M059J (cell line): ENCODE data around the gene SMNDC1. TPM values are rescaled to one million over a fixed set of nuclear protein-coding genes. Genes with fewer than 3 reads are reported as not detected.

Source experiments
- DNase-seq: peaks from one replicate; pipeline ENCODE4 v3.0.0-alpha.2; 2012; ENCODE audit warnings: low read depth
- total RNA-seq: library from RNA; depleted of rRNA; stranded (reverse); fragments of >200 nt; shearing (Covaris generic); gene quantifications from 2 replicates; pipeline ENCODE4 v1.2.3, GENCODE V29; 2014

The SMNDC1 gene
- total RNA-seq, 1 experiment from 2014 or later = 13.3 TPM

GRCh38 chr10:110327262-110327914 lies 22.7 kb upstream of the SMNDC1 start:
- DNase-seq = peak; percentile 34

DNA sequence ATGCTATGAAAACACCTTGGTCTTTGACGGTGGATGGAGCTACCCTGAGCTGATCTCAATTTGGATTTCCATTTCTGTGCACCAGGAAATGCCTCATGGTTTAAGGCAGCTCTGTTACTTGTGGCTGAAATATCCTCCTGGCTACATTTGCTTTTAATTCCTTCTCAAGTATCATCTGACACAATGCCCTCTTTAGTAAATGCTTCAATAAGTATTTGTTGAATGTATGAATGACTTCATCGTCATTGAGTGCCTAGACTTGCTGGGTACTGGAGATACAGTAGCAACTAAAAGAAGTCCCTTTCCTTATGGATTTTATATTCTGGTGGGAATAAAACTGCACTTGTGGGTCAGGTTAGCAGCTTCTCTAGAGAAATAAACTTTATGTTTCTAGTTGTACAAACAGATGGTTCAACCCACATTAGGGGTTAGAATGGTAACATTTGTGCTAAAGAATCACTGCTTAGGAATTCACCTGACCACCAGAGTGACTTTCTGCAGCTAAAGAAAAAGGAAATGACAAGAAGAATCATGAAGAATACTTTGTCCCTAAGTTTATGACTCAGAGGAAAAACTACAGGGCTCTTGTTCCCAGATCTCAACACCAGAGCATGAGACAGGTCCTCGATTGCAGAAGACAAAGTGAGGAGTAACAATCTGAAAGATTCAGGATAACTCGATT lies 21.8 kb upstream of the SMNDC1 start:
- DNase-seq = peak; percentile 94

DNA sequence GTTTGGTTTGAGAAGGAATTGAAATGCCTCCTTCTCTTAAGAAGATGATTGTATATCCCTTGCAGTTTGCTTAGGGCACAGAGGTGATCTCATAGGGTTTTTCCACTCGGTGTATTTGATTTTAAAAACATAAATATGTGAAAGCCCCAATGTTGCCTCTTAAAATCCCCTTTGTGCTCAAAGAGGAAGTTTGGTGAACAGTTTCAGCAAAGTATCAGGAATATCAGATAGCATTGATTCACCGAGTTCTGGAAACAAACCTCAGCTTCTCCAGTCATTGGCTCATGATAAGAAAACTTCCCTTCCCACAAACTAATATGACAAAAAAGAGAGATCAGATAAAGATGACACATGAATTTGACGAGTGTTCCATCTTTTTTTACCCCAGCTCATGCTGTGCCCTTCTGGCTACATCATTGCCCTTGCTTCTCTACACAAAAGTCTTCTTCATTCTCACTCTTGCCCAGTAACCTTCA lies 20.1 kb upstream of the SMNDC1 start:
- DNase-seq = no peak

DNA sequence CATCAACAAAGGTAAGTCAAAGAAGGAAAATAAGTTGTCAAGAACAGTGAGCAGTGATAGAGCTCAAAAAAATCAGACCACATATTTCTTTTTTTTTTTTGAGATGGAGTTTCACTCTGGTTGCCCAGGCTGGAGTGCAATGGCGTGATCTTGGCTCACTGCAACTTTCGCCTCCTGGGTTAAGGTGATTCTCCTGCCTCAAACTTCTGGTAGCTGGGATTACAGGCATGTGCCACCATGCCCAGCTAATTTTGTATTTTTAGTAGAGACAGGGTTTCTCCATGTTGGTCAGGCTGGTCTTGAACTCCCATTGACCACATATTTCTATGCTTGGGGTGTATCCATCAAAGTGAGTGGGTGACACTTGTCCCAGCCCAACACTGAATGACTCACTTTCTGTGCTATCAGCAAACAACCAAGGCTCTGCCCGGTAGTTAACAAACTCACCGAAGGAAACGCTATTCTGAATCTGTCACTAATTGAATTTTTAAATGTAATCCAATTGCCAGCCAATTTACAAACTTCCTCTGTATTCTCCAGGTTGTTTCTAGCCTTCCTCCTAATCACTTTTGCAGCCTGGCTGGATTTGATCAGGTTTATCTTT lies 19.6 kb upstream of the SMNDC1 start:
- peak; percentile 60 for DNase-seq

GRCh38 chr10:110323503-110323902 lies 18.8 kb upstream of the SMNDC1 start:
- DNase-seq = peak; percentile 94

DNA sequence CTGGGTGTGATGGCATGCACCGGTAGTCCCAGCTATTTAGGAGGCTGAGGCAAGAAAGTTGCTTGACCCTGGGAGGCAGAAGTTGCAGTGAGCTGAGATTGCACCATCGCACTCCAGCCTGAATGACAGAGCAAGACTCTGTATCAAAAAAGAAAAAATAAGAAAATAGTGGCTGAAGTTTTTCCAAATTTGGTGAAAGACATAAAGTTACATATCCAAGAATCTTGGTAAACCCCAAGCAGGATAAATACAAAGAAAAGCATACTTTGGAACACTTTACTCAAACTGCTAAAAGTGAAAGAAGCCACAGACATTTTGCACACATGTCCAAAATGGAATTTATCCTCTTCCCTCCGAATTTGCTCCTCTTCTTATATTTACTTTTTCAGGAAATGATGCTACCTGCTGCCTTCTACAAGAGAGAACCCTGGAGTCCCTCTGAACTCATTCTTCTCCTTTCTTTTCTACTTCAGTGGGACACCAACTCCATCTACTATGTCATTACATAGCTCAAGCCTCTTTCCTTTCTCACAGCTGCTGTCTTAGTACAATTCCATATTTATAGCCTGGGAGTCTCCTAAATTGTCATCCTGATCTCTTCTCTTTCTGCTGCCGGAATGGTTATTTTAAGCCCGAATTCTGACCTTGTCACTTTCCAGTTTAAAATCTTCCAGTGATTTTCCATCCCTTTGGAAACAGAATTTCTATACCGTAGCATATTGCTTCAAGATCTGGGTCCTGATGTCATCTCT lies 17.3 kb upstream of the SMNDC1 start:
- DNase-seq = no peak

DNA sequence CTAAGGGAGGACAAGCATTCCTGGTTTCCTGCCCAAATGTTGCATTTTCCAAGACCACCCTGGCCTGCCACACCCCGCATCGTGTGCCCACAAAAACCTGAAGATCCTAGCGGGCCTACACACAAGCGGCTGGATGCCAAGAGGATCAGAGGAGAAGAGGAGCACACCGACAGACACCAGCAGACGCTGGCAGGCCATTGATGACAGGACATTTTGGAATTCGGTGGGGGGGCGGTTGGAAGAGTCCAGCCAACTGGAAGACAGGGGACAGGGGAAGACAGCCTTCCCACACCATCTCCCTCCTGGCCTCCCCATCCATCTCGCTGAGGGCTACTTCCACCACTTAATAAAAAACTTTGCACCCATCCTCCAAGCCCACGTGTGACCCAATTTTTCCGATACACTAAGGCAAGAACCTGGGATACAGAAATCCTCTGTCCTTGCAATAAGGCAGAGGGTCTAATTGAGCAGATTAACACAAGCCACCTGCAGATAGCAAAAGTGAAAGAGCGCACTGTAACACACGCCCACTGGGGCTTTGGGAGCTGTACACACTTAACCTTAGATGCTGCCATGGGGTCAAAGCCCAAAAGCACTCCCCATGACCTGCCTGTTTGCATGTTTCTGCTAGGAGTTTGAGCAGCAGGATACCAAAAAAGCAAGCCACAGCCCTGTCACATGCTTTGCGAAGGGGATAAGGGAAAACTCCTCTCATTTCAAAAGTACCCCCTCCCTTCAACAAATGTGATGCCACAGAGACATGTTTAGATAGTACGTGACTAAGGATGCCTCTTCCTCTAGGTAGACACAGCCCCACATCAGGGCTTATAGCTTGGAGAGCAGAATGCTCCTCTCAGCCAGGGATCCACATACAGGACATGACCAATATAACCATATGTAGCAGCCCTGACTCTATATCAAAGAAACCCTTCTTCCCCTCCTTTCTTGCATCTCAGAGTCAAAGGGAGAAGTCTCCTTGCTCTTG lies 13.4 kb upstream of the SMNDC1 start:
- no peak for DNase-seq

- DNase-seq = no peak
These were observed 9.0 kb upstream of the SMNDC1 start for GRCh38 chr10:110313674-110314073.

DNA sequence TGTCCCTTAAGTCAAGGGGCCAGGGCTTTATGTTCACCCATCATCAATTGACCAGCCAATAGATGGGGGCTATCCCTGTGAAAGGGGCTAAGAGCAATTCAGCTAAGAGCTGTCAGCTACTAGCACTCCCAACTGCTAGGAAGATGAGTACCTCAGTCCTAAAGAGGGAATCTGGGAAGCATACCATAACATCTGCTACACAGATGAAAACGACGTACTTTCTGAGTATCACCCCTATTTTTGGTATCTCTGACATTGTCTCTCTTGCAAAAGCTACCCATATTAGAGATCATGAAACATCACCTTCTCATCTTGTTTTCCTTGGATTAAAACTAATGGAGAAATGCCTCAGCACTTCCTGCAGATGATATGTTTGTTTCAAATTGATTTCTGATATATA lies 7.5 kb upstream of the SMNDC1 start:
- no peak for DNase-seq

DNA sequence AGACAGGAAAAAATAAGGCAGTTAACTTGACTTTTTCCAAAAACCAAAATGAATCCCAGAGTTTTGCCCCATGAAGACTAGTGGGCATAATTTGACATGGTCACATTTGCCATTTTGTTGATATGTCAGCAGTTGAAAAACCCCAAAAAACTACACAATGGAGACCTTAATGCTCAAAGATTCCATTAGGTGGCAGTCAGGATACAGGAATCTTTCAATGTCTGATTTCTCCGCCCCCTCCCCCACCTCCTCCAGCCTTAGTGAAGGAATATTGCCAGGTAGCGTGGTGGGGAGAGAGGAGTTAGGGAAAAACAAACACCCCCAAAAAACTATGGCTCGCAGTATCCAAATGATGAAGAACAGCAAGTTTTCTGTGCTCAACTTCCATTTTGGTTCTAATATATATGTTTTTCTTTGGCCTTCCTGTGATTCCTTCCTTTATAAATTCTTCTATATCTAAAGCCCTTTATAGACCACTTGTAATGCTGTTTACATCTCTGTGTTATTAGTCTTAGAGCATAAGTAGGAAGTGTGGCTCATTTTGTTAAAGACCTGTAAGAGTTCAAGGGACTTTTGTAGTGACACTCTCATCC lies 6.7 kb upstream of the SMNDC1 start:
- peak; percentile 63 for DNase-seq

GRCh38 chr10:110310741-110311140 lies 6.0 kb upstream of the SMNDC1 start:
- no peak for DNase-seq

GRCh38 chr10:110307805-110308204 lies 3.1 kb upstream of the SMNDC1 start:
- DNase-seq = peak; percentile 22

GRCh38 chr10:110306452-110306768 lies 1.7 kb upstream of the SMNDC1 start:
- no peak for DNase-seq

GRCh38 chr10:110305767-110306451 lies 1.2 kb upstream of the SMNDC1 start:
- DNase-seq = peak; percentile 88

DNA sequence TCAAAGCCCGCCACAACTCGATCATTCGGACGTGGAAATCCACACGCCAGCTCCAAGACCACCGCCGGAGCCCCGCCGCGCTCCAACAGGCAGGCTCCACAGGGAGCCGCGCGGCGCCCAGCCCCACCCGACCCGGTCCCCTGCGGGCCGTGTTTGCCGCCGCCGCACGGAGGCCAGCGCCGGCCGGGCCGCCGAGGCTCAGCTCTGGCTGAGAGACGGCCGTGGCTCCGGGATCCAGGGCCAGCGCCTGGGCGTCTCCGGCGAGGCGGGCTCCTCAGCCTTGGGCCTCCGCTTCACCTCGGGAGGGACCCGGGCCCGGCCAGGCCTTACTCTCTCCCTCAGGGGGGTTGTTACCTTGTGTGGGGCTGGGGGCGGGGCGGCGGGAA lies 333 bp downstream of the SMNDC1 start:
- DNase-seq = peak; percentile 19

- no peak for DNase-seq
These were observed 1.0 kb downstream of the SMNDC1 start for GRCh38 chr10:110303681-110304080.

- no peak for DNase-seq
These were observed 4.2 kb downstream of the SMNDC1 start for GRCh38 chr10:110300486-110300986.

GRCh38 chr10:110296966-110297365 lies 7.8 kb downstream of the SMNDC1 start:
- no peak for DNase-seq

- peak; percentile 16 for DNase-seq
These were observed 17.9 kb downstream of the SMNDC1 start for GRCh38 chr10:110286841-110287240.

DNA sequence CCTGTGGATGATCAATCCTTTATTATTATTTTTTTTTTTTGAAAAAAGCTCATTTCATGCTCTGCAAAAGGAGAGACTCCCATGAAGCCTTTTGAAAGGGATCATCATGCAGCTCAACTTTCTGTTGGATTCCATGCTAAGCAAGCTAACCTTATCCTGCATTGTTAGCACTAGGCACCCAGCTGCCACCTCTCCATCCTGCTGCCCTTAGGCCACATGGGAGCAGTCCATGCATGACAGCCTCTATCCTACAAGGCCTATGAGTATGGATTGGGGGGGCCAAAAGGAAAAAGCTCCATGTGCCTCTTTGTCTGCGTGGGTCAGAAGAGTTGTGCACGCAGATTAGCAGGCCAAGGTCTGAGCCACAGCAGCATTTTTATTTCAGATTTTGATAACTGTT lies 19.2 kb downstream of the SMNDC1 start:
- DNase-seq = no peak
